GM19023 (cell line): Measurements from ENCODE around the gene ENAH.
A peak's percentile ranks its signal among the peaks of the same experiment; 100 is the strongest.
"Not testable (repeated sequence)": the region's sequence is repeated elsewhere in the genome, so short reads cannot be mapped to it uniquely, and the experiment has no call there.

Experiments used
- ATAC-seq: cut with Tn5 transposase; IDR thresholded peaks from one replicate; pipeline ENCODE4 v1.9.1; 2021; ENCODE audit warnings: mild to moderate bottlenecking, moderate library complexity; ENCODE audit not compliant: unreplicated experiment

ENAH gene

DNA sequence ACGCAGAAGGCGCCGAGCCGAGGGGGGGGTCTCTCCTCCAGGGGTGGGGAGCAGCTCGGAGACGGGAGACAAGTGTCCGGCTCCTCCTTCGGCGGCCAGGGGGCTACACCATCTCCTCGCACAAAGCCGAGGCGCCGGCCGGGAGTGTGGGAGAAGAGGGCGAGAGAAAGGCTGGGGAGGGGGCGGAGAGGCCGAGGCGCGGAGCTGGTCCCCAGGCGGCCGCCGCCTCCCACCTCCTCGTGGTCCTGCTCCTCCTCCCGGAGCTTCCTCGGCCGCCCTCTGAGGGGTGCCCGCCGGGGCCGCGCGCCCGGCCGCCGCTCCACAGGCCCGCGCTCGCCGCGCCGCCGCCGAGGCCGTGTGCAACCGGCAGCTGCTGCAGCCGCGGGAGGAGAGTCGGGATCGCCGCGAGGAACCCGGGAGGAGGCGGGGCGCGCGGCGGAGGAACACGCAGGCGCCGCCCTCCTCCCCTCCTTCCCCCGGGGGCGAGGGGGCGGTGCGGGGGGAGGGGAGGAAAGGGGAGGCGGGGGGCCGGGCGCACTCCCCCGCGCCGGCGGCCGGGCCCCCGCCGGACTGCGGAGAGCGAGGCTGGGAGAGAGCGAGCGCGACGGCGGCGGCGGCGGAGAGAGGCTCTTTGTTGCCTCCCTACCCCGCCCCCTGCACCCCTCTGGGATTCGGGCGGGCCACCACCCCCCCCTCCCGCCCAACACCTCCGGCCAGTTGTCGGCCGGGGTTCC is at the start of gene ENAH:
TSS of gene ENAH (minus strand) at position 395 of the 734 bp plus-strand sequence. CDS start 433 bp downstream, outside the sequence.
- ATAC-seq, result peak; percentile 61

DNA sequence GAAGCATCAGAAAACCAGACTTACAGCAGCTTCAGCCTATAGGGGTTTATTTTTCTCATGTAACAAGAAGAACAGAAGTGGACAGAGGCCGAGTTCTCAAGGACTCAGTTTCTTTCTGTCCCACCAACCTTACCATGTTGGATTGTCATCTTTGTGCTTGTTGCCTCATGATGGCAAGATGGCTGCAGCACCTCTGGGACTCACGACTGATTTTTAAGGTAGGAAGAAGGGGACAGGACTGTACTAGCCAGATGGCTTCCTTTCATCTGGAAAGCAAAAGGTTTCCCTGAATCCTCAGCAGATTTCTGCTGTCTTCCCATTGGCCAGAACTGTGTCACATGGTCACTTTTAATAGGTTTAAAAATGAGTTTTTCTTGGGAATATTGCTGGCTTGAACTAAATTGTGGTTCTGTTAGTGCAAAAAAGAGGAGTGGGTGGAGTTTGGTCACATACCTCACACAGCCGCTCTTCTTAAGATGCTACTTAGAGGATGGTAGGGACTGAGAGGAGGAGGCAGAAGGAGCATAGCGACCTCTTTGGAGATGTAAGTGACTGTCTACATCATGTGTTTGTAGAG is 48.1 kb upstream of the ENAH start:
- no peak for ATAC-seq

DNA sequence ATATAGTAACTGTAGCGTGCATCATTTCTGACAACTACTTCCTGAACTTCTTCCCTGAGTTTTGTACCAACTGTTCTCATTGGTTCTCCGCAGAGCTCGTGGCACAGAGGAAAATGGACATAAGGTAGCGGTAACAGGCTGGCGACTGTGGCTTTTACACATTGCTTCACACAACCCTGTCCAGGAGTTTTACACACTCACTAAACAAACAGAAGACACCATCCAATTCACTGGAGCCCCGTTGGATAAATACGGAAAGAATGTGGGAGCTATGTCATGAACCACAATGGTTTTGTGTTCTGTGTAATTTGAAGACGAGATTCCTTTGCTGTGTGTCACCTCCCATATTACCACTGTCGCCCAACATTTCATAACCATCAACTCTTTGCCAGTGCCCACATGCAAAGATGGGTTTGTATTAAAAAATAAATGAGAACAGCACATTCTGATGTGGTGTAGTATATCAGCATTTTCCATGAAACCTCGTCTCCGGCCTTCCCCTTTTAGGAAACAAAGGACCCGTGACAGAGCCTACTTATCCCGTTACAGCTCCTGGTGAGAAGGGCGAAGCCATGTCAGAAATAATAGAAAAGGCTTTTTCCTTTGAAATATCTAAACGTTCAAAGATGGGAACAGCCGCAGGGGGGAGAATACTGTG is 47.4 kb upstream of the ENAH start:
- ATAC-seq, result no peak

DNA sequence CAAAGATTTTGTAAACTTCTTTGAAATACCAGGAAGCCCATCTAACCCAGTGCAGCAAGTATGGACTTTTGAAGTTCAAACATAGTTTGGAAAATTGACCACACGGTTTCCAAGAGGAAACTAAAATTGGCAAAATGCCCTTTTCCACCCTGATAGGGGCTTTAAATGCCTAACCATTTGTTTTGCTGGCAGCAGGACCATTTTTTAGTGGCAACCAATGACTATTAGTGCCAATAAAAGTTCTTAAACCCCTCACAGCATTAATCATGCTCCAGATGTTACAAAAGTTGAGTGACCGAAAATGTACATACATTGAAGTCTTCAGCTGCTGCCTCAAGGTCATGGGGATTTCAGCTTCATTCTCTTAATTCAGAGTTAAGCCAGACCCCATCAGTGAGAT is 46.4 kb upstream of the ENAH start:
- no peak for ATAC-seq

DNA sequence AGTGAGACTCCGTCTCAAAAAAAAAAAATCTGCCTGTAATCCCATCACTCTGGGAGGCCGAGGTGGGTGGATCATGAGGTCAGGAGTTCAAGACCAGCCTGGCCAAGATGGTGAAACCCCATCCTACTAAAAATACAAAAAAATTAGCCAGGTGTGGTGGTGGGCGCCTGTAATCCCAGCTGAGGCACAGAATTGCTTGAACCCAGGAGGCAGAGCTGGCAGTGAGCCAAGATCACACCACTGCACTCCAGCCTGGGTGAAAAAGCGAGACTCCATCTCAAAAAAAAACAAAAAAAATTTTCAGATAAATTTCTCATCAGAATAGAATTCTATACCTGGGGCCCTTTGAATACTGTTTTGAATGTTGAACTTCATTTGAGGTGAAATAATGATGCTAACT is 45.3 kb upstream of the ENAH start:
- ATAC-seq, result not testable (repeated sequence)

DNA sequence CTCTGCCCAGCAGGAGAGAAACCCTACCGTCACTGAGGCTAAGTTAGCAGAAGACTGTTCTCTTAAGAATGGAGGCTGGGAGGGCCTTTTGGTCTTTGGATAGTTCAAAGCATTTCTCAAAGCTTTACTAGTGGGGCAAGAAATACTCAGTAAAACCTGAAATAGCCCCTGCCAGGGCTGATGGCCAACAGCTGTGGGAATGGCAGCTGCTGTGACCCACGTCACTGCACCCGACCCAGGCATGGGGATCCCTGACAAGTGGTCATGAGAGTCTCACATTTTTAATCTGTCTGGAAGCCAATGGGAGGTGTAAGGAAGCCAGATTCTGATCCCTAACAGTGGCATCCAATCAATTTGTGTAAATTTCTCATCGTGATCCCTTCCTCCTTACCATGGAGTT is 44.5 kb upstream of the ENAH start:
- ATAC-seq, result no peak

DNA sequence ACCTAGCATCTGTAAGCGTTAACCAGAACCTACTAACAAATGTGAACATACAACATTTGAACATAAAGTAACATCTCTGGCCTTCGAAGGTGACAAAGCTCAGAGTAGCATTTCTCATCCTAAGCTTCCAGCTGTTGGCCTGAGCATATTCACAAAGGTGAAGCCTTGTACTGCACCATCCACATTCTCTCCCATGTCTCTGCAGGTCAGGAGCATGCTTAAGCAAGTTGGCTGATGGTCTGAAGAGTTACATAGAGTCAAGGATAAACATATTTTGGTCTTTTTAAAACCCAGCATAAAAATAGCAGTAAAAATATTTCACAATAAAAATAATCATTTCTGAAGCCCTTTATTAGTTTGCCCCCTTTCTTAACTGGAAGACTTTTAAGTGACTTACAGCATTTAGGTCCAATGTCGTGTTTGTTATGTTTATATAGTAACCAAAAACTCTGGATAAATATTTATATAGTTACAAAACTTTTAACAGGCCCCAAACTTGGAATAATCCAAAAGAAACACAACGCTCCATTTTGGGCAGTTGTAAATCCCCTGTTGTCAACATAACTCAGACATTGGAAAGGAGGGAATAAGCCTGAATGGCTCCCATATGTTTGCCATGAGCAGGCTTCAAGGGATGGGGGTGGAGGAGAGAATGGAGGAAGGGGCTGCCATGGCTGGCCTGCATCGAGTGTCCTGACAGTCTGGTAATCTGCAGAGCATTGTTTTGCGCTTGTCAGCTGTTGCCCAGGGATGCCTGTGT is 42.8 kb upstream of the ENAH start:
- ATAC-seq, result no peak

DNA sequence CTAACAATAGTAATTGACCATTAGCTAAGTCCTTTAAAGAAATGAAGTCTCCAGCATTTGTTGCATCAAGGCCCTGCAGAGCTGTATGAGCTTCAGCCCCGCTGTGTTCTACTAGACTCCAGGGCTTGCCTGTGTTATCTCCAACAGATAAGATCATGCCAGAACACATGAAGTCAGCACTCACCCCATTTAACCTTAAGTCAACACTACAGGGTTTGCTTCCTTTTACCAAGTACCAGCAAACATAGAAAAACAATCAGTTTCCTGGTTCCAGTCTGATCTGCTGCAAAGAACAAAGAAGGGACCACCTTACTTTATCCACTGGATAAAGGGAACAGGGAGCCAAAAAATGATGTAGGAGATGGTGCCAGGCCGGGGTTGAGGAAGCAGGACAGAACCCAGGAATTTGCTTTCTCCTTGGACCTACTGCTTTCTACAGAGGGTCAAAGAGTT is 41.3 kb upstream of the ENAH start:
- ATAC-seq, result no peak

DNA sequence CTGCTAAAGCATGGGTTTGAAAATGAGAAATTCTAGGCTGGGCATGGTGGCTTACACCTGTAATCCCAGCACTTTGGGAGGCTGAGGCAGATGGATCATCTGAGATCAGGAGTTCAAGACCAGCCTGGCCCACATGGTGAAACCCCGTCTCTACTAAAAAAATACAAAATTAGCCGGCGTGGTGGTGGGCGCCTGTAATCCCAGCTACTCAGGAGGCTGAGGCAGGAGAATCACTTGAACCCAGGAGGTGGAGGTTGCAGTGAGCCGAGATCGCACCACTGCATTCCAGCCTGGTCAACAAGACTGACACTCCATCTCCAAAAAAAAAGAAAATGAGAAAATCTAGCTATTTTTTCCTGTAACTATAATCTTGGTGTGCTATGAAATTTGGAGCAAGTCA is 40.8 kb upstream of the ENAH start:
- not testable (repeated sequence) for ATAC-seq

DNA sequence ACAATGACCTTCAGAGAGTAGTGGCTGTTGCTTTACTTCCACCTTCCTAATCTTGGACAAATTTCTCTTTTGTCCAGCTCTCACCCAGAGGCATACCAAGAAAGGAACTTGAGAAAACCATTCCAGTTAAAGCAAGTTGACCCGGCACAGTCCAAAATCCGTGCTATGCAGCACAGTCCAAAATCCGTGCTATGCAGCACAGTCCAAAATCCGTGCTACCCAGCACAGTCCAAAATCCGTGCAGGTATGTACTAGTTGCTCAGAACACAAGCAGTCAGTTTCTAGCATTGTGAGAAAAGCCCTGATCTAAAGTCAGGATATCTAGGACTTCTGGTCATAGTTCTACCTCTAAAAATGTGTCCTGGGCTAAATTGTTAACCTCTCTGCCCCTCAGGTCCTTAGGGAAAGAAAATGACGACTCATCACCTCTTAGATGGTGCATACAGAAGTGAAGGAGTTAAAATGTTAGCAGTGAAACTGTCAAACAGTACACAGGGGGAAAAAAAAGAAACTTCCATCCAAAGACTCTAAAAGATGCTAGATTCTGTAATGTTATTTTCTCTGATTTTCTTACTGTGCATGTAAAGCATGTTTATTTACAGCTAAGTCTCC is 40.3 kb upstream of the ENAH start:
- ATAC-seq, result no peak

DNA sequence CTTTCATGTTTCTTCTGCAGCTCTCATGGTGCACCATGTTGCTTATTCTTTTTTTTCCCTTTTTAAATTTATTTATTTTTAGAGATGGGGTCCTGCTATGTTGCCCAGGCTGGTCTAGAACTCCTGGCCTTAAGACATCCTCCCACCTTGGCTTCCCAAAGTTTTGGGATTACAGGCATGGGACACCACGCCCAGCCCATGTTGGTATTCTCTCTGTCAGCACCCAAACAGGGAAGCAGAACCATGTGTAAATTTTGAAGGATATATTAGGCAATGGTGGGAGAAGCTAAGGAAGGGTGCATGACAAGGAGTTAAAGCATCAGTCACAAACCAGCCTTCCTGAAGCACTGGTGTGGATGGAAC is 39.6 kb upstream of the ENAH start:
- no peak for ATAC-seq

DNA sequence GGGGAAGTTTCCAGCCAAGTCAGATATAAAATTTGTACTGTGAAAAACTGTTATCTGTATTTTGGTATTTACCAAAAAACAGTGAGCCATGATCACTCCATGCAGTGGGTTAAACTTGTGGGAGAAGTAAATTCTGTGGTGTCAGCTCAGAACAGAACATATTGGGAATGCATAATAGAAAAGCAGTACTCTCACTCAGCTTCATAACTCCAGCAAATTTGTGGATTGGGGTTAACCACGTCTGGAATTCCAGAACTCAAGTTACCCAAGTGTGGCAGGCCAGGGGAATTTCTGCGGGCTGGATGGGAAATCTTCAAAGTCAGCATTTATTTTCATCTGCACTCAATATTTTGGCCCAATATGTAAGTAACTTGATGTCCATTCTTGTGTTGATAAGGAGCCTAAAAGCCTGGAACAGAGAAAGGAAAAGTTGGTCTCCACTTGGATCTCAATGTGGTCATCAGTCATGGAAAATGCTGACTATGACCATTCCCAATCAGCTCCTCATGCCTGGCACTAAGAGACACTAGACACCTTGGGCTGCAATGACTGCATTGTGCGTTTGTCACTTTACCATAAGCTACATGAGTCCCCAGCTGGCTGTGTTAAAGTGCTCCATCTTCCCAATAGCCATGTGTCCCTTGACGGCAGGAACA is 39.1 kb upstream of the ENAH start:
- no peak for ATAC-seq

DNA sequence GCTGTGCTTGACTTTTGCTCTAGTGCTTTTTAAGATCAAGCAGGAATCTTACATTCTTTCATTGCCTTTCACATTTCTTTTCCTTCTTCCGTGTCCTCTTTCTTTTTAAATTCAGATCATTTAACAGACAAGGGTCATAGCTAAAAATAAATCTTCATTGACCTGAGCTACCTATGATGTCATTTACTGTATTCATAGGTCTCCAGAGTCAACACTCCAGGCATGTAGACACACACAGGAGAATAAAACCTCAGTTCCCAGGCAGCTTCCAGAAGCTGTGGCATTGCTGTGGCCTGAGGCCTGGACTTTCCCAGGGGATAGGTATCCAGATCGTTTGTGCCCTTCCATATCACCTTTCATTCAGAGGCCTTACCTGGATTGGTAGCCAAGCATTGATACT is 38.5 kb upstream of the ENAH start:
- ATAC-seq, result no peak

DNA sequence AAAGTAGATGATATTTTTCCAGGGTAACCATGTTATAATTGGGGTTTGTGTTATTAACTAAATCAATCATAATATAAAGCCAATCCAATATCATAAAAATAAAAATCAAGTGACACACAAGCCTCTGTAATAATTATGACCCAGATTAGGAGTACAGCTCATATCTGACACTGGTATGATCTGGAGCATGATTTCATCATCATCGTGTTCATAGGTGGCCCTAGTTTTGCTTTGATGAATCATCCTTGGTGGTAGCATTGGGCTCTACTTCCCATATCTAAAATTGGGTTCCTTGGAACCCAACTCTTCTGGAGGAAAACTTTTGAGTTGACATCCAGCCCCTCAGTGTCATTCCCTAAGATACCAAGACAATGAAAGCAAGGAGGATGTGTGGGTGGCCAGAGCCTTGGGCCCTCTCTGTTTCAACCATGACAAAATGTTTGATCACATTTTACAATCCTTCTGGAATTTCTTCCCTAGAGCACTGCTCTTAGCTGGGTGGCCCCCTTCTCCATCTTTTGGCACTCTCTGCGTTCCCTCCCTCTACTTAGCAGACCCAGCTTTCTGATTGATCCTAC is 37.0 kb upstream of the ENAH start:
- ATAC-seq, result no peak

DNA sequence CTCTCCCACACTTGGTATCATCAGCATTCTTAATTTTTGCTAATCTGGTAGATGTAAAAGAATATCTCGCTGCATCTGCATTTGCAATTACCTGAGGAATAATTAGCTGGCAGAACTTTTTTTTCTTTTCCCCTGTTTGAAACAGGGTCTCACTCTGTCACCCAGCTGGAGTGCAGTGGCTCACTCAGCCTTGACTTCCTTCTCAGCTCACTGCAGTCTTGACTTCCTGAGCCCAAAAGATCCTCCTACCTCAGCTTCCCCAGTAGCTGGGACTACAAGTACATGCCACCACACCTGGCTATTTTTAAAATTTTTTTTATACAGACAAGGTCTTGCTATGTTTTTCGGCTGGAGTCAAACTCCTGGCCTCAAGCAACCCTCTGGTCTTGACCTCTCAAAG is 35.4 kb upstream of the ENAH start:
- ATAC-seq, result no peak

DNA sequence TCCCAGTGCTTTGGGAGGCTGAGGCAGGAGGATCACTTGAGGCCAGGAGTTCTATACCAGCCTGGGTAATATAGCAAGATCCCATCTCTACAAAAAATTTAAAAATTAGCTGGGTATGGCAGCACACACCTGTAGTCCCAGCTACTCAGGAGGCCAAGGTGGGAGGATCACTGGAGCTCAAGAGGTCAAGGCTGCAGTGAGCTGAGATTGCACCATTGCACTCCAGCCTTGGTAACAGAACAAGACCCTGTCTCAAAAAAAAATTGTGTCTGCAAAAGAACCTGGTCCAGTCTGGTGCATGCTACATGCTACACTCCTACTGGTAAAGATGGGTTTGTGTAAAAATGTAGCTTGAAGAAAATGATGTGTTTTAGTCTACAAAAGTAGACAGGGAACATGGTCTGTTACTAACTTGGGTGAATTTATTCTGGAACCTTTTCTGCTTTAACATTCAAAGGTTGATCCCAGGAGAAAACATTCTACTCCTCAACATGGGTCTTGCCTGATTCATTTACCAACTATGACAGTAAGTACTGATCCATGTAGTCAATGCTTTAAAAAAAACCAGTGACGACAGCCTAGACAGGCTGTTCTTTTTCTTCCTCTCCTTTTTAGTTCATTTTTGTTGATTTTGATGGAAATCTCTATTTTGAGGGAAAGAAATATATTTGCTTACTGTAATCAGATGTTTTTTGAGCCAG is 32.7 kb upstream of the ENAH start:
- ATAC-seq, result no peak

DNA sequence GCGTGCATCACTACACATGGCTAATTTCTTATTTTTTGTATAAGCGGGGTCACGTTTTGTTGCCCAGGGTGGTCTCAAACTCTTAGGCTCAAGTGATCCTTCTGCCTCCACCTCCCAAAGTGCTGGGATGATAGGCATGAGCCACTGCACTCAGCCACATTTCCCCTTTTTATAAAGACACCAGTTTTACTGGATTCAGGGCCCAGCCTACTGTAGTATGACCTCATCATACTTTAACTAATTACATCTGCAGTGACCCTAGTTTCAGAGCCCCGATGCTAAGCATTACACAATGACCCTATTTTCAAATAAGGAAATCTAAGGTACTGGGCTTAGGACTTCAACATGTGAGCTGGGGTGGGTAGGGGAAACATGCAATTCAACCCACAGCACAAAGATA is 31.8 kb upstream of the ENAH start:
- ATAC-seq, result no peak

DNA sequence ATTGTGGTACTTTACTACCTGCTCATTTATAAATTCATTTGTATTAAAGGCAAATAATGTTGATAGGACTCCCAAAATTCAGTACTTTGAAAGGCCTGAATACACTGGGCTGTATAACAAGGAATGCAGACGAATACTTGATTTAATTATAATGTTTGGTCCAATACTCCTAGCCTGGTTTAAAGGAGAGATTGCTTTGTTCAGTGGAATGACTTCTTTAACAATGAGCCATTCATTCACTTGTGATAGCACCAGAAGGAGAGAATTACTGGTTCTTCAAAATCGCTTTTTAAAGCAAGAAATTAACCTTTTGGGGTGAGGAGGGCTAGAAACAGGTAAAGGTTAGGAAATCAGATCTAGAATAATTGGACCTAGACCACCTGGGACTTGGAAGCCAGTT is 28.3 kb upstream of the ENAH start:
- ATAC-seq, result no peak

DNA sequence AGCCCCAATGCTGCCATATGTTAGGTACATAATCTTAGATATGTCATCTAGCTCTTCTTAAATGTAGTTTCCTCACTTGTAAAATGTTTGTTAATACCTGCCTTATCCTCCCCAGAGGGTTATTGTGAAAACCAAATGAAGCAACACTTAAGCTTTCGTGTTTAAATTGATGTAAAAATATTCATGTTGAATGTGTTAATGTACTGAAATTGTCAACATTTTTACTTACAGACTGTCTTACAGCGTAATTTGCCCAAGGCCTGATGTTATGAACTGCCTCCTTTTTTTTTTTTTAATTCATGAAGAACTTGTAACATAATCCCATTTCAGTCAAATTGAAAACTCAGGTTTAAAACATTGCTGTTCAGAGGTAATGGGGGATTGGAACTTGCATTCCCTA is 25.6 kb upstream of the ENAH start:
- ATAC-seq, result no peak
